NB4 (cell line): ENCODE data around the gene MYEOV.
A peak's percentile ranks its signal among the peaks of the same experiment; 100 is the strongest.

ENCODE experiments used
- DNase-seq: peaks from one replicate; pipeline ENCODE4 v3.0.0; 2010; ENCODE audit warnings: low read depth
- H3K4me3 ChIP-seq: one replicate; pipeline ENCODE4 v1.5.1; 2011; ENCODE audit warnings: mild to moderate bottlenecking, low read depth, low read length, moderate library complexity
- CTCF ChIP-seq: IDR thresholded peaks from one replicate; pipeline ENCODE4 v1.5.1; 2012; ENCODE audit warnings: low read depth, low read length
- MAX ChIP-seq: IDR thresholded peaks from 2 replicates; pipeline ENCODE4 v1.6.1; 2011; ENCODE audit warnings: low read depth, low read length
- MYC ChIP-seq: IDR thresholded peaks from 2 replicates; pipeline ENCODE4 v1.6.1; 2011; ENCODE audit warnings: low read depth, low read length
- POLR2A ChIP-seq: IDR thresholded peaks from 2 replicates; pipeline ENCODE4 v1.6.1; 2011; ENCODE audit warnings: mild to moderate bottlenecking; ENCODE audit not compliant: insufficient read length; ENCODE audit errors: extremely low read depth

The MYEOV gene

GRCh38 chr11:69296890-69297786 lies 3.2 kb downstream of the MYEOV start:
- TF ChIP-seq CTCF (no peak), POLR2A (no peak), MYC (peak; percentile 90), MAX (peak; percentile 62)
- peak; percentile 99 for DNase-seq
- H3K4me3 ChIP-seq: peak overlapping the region; percentile 22

- H3K4me3 ChIP-seq: peak overlapping the region; percentile 6
- no peak for DNase-seq
- 0 out of 2 replicates have a peak, but pooled peaks have one; percentile 26 for TF ChIP-seq MAX
- no peak for TF ChIP-seq POLR2A
- TF ChIP-seq CTCF: no peak
- TF ChIP-seq MYC: 0 out of 2 replicates have a peak, but pooled peaks have one; percentile 11
Measured at GRCh38 chr11:69297787-69298266, 3.9 kb downstream of the MYEOV start.

GRCh38 chr11:69298267-69299022 lies 4.5 kb downstream of the MYEOV start:
- peak overlapping the region; percentile 6 for H3K4me3 ChIP-seq
- DNase-seq: peak; percentile 91
- peak; percentile 51; the same call in 1 of the 2 replicates for TF ChIP-seq MYC
- peak; percentile 51 for TF ChIP-seq MAX
- TF ChIP-seq POLR2A: no peak

- no peak overlapping the region for H3K4me3 ChIP-seq
Measured at GRCh38 chr11:69299023-69299461, 5.1 kb downstream of the MYEOV start.

GRCh38 chr11:69299572-69299971 lies 5.6 kb downstream of the MYEOV start:
- TF ChIP-seq POLR2A (no peak), CTCF (no peak), MAX (no peak), MYC (no peak)
- H3K4me3 ChIP-seq: no peak overlapping the region
- no peak for DNase-seq

More at GRCh38 chr11:69299023-69299461, 5.1 kb downstream of the MYEOV start:
- TF ChIP-seq CTCF: no peak
- TF ChIP-seq POLR2A: no peak
- no peak for TF ChIP-seq MYC
- no peak for TF ChIP-seq MAX
- no peak for DNase-seq
